IMR-90 (cell line): ENCODE results near the gene CDC7. TPM values are rescaled to one million over a fixed set of nuclear protein-coding genes. Genes with fewer than 3 reads are reported as not detected.

Experiments used
- ATAC-seq: fragments of 200-7000 bp; cut with Tn5 transposase; 2 replicates; pipeline ENCODE4 v1.9.1; 2020; ENCODE audit warnings: low read depth, mild to moderate bottlenecking, moderate library complexity
- BruUV-seq: library from RNA; stranded (reverse); fragments of 400-500 nt; replicated peaks from 2 replicates; lab custom pipeline; 2021; lab: Mats Ljungman, UMichigan
- CTCF ChIA-PET: fragments of 300-600 bp; formaldehyde crosslinking; extraction: SDS; loops from one replicate; lab custom pipeline; 2021; ENCODE audit warnings: antibody characterized with exemption; lab: Yijun Ruan, JAX
- POLR2A ChIA-PET: fragments of 300-600 bp; sonication (Branson Sonifier 250); formaldehyde crosslinking; loops from one replicate; lab custom pipeline; 2022; ENCODE audit warnings: antibody characterized with exemption; ENCODE audit not compliant: unreplicated experiment; lab: Charles Lee
- DNase-seq: peaks from one replicate; pipeline ENCODE4 v3.0.0; 2013
- H2AFZ ChIP-seq: replicated peaks from 2 replicates; pipeline ENCODE3; 2013; ENCODE audit warnings: low read length, mild to moderate bottlenecking; ENCODE audit not compliant: poor library complexity
- H2AK5ac ChIP-seq: 2 replicates; pipeline ENCODE4 v1.6.1; 2013; ENCODE audit warnings: low read depth, low read length, inconsistent platforms
- H2AK9ac ChIP-seq: replicated peaks from 2 replicates; pipeline ENCODE3; 2013; ENCODE audit warnings: mild to moderate bottlenecking, low read depth, low read length, moderate library complexity; ENCODE audit not compliant: poor library complexity
- H2BK120ac ChIP-seq: 2 replicates; pipeline ENCODE4 v1.6.1; 2013; ENCODE audit warnings: low read depth, low read length, inconsistent platforms
- H2BK15ac ChIP-seq: 3 replicates; pipeline ENCODE4 v1.6.1; 2013; ENCODE audit warnings: low read depth, low read length, inconsistent platforms
- H2BK20ac ChIP-seq: 2 replicates; pipeline ENCODE4 v1.6.1; 2013; ENCODE audit warnings: low read depth, mild to moderate bottlenecking, inconsistent platforms, low read length, moderate library complexity
- H2BK5ac ChIP-seq: 2 replicates; pipeline ENCODE4 v1.6.1; 2013; ENCODE audit warnings: mild to moderate bottlenecking, low read depth, low read length, inconsistent platforms; ENCODE audit not compliant: poor library complexity, severe bottlenecking
- H3K14ac ChIP-seq: replicated peaks from 2 replicates; pipeline ENCODE4 v1.6.1; 2013; ENCODE audit warnings: low read depth, low read length, inconsistent platforms
- H3K18ac ChIP-seq: 2 replicates; pipeline ENCODE4 v1.6.1; 2013; ENCODE audit warnings: low read depth, low read length, control low read depth
- H3K23ac ChIP-seq: 2 replicates; pipeline ENCODE4 v1.6.1; 2013; ENCODE audit warnings: low read depth, low read length, inconsistent platforms
- H3K27ac ChIP-seq: 2 replicates; pipeline ENCODE4 v1.5.1; 2013; ENCODE audit warnings: mild to moderate bottlenecking, control low read depth, low read length; ENCODE audit not compliant: insufficient read depth
- H3K27me3 ChIP-seq: 2 replicates; pipeline ENCODE4 v1.6.1; 2013; ENCODE audit warnings: low read length; ENCODE audit not compliant: control insufficient read depth, insufficient read depth
- H3K36me3 ChIP-seq: 2 replicates; pipeline ENCODE4 v1.6.1; 2013; ENCODE audit warnings: low read length, mixed read lengths; ENCODE audit not compliant: control insufficient read depth, insufficient read depth
- H3K4ac ChIP-seq: 2 replicates; pipeline ENCODE4 v1.6.1; 2013; ENCODE audit warnings: low read depth, low read length, inconsistent platforms
- H3K4me1 ChIP-seq: 2 replicates; pipeline ENCODE4 v1.6.1; 2013; ENCODE audit warnings: low read length, mixed read lengths; ENCODE audit not compliant: control insufficient read depth, insufficient read depth
- H3K4me2 ChIP-seq: 2 replicates; pipeline ENCODE4 v1.6.1; 2013; ENCODE audit warnings: low read depth, mild to moderate bottlenecking, control low read depth, low read length, moderate library complexity
- H3K4me3 ChIP-seq: 2 replicates; pipeline ENCODE4 v1.5.1; 2013; ENCODE audit warnings: low read depth, mild to moderate bottlenecking, control low read depth, low read length, moderate library complexity; ENCODE audit not compliant: insufficient read depth
- H3K56ac ChIP-seq: 2 replicates; pipeline ENCODE4 v1.6.1; 2013; ENCODE audit warnings: low read length, inconsistent platforms; ENCODE audit not compliant: insufficient read depth; ENCODE audit errors: extremely low read depth
- H3K79me1 ChIP-seq, 2 experiments: 2 replicates each; pipeline ENCODE4 v1.6.1; 2013; ENCODE audit warnings: low read length in 2 of 2, inconsistent platforms in 1 of 2, low read depth in 1 of 2
- H3K9ac ChIP-seq: 2 replicates; pipeline ENCODE4 v1.6.1; 2013; ENCODE audit warnings: low read depth, low read length, control low read depth
- H3K9me1 ChIP-seq: 2 replicates; pipeline ENCODE4 v1.6.1; 2013; ENCODE audit warnings: low read length, inconsistent platforms; ENCODE audit not compliant: insufficient read depth
- H3K9me3 ChIP-seq: 2 replicates; pipeline ENCODE4 v1.6.1; 2013; ENCODE audit warnings: low read length; ENCODE audit not compliant: control insufficient read depth, insufficient read depth
- H4K20me1 ChIP-seq: 2 replicates; pipeline ENCODE4 v1.6.1; 2013; ENCODE audit warnings: low read length, inconsistent platforms; ENCODE audit not compliant: insufficient read depth
- H4K5ac ChIP-seq: 2 replicates; pipeline ENCODE4 v1.6.1; 2013; ENCODE audit warnings: mild to moderate bottlenecking, low read depth, low read length, control low read depth
- H4K8ac ChIP-seq, 2 experiments: 2 replicates each; pipeline ENCODE4 v1.6.1; 2013; ENCODE audit warnings: low read depth in 2 of 2, low read length in 2 of 2, control low read depth in 1 of 2, inconsistent platforms in 1 of 2
- H4K91ac ChIP-seq: 2 replicates; pipeline ENCODE4 v1.6.1; 2013; ENCODE audit warnings: low read depth, low read length, inconsistent platforms; ENCODE audit not compliant: insufficient read depth
- CEBPB ChIP-seq: IDR thresholded peaks from 2 replicates; pipeline ENCODE4 v1.6.1; 2012; ENCODE audit warnings: low read depth, low read length, improper control_type of control experiment
- CTCF ChIP-seq: conservative IDR thresholded peaks from 2 replicates; pipeline ENCODE4 v1.5.1; 2012; ENCODE audit warnings: mild to moderate bottlenecking, low read depth, low read length, improper control_type of control experiment
- FOS ChIP-seq: fragments of 150-350 bp; IDR thresholded peaks from 2 replicates; pipeline ENCODE4 v1.6.1; 2016; ENCODE audit warnings: low read depth, low read length
- MAFK ChIP-seq: IDR thresholded peaks from 2 replicates; pipeline ENCODE4 v1.6.1; 2012; ENCODE audit warnings: low read depth, low read length, improper control_type of control experiment
- MAZ ChIP-seq: IDR thresholded peaks from 2 replicates; pipeline ENCODE4 v1.6.1; 2012; ENCODE audit warnings: low read depth, mild to moderate bottlenecking, low read length, improper control_type of control experiment, moderate library complexity, borderline replicate concordance
- MXI1 ChIP-seq: IDR thresholded peaks from 2 replicates; pipeline ENCODE4 v1.6.1; 2012; ENCODE audit warnings: low read depth, mild to moderate bottlenecking, low read length, moderate library complexity, borderline replicate concordance
- POLR2A ChIP-seq: IDR thresholded peaks from 2 replicates; pipeline ENCODE4 v1.6.1; 2012; ENCODE audit warnings: mild to moderate bottlenecking, low read depth, low read length
- RFX5 ChIP-seq: IDR thresholded peaks from 2 replicates; pipeline ENCODE4 v1.8.0; 2012; ENCODE audit warnings: low read depth, mild to moderate bottlenecking, low read length, moderate library complexity
- WGBS, 2 experiments: methylation state at CpG; one replicate each; pipeline versions ENCODE4 v1.1.5 to v1.1.7; 2013; ENCODE audit warnings: missing lambda C conversion rate in 2 of 2; ENCODE audit not compliant: insufficient read length in 1 of 2; ENCODE audit errors: extremely low coverage in 2 of 2; 5-methylcytosine and 5-hydroxymethylcytosine counted together
- dilution Hi-C: fragments of 300-500 bp; cut with HindIII; formaldehyde crosslinking; loops from one replicate; pipeline ENCODE4 v1.14.3; 2018; ENCODE audit warnings: low sequenced_read_pairs; ENCODE audit not compliant: unreplicated experiment
- in situ Hi-C: fragments of 300-500 bp; cut with MboI; formaldehyde crosslinking; loops from 3 replicates; pipeline ENCODE4 v1.14.3; 2019; ENCODE audit warnings: low sequenced_read_pairs, inconsistent platforms, mixed read lengths
- intact Hi-C: fragments of 100-400 bp; cut with micrococcal nuclease; formaldehyde crosslinking; loops from 2 replicates; pipeline ENCODE4 v1.10.0; 2022
- polyA plus RNA-seq, 3 experiments: library from polyadenylated mRNA; depleted of rRNA; stranded (reverse); fragments of >200 nt; gene quantifications; 2 replicates each; pipeline ENCODE4 v1.2.3, GENCODE V29; 2012; ENCODE audit warnings: low replicate concordance in 1 of 3
- total RNA-seq: library from RNA; depleted of rRNA; stranded (reverse); fragments of >200 nt; gene quantifications from 2 replicates; pipeline ENCODE4 v1.2.3, GENCODE V29; 2012
- TF ChIP-seq, protein P1 (sequence below): fragments of 150-350 bp; IDR thresholded peaks from 2 replicates; pipeline ENCODE4 v1.6.1; 2017; ENCODE audit warnings: mild to moderate bottlenecking, antibody characterized with exemption, low read length, low read depth
- TF ChIP-seq, protein P2 (sequence below): fragments of 150-350 bp; IDR thresholded peaks from 2 replicates; pipeline ENCODE4 v1.6.1; 2016; ENCODE audit warnings: low read depth, mild to moderate bottlenecking, low read length, moderate library complexity, borderline replicate concordance

Gene CDC7
- total and polyA plus RNA-seq, 2 of the 4 experiments (the other 2 are of a cell fraction) = 4.3 to 4.7 TPM

DNA sequence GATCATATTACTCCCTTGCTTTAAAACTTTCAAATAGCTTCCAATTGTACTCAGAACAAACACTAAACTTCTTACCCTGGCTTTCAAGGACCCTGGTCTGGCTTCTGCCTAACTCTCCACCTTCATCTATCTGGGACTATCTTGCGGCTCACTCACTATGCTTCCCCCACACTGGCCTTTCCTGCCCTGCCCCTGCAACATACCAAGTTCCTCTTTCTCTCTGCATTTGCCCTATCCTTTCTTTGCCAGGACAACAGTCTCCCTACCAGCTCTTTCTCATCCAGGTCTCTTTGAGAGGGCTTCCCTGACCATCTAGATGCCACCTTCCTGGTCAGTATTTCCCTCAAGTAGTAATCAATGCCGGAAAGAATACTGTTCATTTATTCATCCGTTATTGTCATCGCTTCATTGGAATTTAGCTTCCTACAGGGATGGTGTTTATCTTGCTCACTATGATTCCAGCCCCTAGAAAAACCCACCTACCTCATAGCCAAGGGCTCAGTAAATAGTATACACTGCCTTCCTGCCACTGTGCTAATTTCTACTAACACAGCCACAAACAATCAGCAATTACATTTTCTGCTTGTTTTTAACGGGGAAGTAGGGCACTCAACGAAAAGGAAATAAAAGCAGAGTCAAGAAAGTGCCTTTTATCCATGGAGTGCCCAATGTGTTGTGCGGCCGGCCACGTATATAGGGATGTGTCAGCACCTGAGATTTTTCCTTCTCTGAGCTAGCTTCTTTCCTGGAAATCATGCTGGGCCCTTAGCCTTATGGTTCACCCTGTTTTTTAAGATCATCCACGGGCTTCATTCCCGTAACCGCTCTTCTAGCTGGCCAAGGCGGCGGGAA, 521 bp upstream of the CDC7 start:
- in situ Hi-C loops = loop anchor here (10.0 kb wide), 1 partner anchor 215 kb away; no protein-coding TSS in a partner anchor
- Histone ChIP-seq H2BK5ac (peak overlapping the region; percentile 26), H3K79me1 (peaks cover 9 to 18% of the 10 kb centered on the region in 2 experiments), H3K36me3 (no peaks in the 10 kb centered on the region), H2AK5ac (peak overlapping the region; percentile 10), H3K4me1 (no peaks in the 10 kb centered on the region; the same call in 1 of the 2 replicates), H4K91ac (peak overlapping the region; percentile 76), H4K5ac (peak overlapping the region; percentile 76), H3K4me2 (peak overlapping the region; percentile 88), H3K9me3 (no peaks in the 10 kb centered on the region), H3K9me1 (no peaks in the 10 kb centered on the region), H4K20me1 (no peaks in the 10 kb centered on the region; the same call in 1 of the 2 replicates), H3K14ac (peak overlapping the region; percentile 92), H4K8ac (peak overlapping the region; percentile 93 to 96), H2AK9ac (peak overlapping the region; percentile 0), H2BK20ac (peak overlapping the region; percentile 45; the same call in 1 of the 2 replicates), H3K4ac (peak overlapping the region; percentile 86), H3K27me3 (no peaks in the 10 kb centered on the region; the same call in 1 of the 2 replicates), H2BK15ac (peak overlapping the region; percentile 24; the same call in 2 of the 3 replicates), H2BK120ac (peak overlapping the region; percentile 53; the same call in 1 of the 2 replicates), H3K18ac (peak overlapping the region; percentile 52), H2AFZ (peak overlapping the region; percentile 98), H3K23ac (peak overlapping the region; percentile 57), H3K9ac (peak overlapping the region; percentile 81), H3K27ac (peak overlapping the region; percentile 66), H3K4me3 (peak overlapping the region; percentile 59), H3K56ac (peak overlapping the region; percentile 86)
- TF ChIP-seq CEBPB (no peak), MAZ (no peak), FOS (no peak), CTCF (no peak), RFX5 (no peak), POLR2A (no peak), MAFK (no peak), MXI1 (no peak)
- TF ChIP-seq, protein P1, sequence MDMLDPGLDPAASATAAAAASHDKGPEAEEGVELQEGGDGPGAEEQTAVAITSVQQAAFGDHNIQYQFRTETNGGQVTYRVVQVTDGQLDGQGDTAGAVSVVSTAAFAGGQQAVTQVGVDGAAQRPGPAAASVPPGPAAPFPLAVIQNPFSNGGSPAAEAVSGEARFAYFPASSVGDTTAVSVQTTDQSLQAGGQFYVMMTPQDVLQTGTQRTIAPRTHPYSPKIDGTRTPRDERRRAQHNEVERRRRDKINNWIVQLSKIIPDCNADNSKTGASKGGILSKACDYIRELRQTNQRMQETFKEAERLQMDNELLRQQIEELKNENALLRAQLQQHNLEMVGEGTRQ = no peak
- TF ChIP-seq, protein P2, sequence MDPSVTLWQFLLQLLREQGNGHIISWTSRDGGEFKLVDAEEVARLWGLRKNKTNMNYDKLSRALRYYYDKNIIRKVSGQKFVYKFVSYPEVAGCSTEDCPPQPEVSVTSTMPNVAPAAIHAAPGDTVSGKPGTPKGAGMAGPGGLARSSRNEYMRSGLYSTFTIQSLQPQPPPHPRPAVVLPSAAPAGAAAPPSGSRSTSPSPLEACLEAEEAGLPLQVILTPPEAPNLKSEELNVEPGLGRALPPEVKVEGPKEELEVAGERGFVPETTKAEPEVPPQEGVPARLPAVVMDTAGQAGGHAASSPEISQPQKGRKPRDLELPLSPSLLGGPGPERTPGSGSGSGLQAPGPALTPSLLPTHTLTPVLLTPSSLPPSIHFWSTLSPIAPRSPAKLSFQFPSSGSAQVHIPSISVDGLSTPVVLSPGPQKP = no peak
- ATAC-seq = no peak
- intact Hi-C loops = loop anchor here (5.0 kb wide), 3 partner anchors 333 to 1332 kb away; partner anchors contain the start of genes GLMN, RPAP2 and RPL5
- BruUV-seq = no TSS peak
- CTCF ChIA-PET = interaction anchor here (1.4 to 2.8 kb wide), 2 partner anchors 12 to 15 kb away, joined by 3 to 13 read pairs; no protein-coding TSS in a partner anchor
- WGBS, 2 experiments = 14% methylated on average over 7 of the region's 14 CpGs; no CpG with 5 or more reads in 1 of the 2 experiments
- POLR2A ChIA-PET = no interaction called here
- no peak for DNase-seq
- dilution Hi-C loops = no loop called here
